ENCODE data around the gene PPIH. TPM values are rescaled to one million over a fixed set of nuclear protein-coding genes. Genes with fewer than 3 reads are reported as not detected.
A peak's percentile ranks its signal among the peaks of the same experiment; 100 is the strongest.

Gene PPIH
- total and polyA plus RNA-seq, 2 experiments from 2014 or later, result 66.5 to 122 TPM

DNA sequence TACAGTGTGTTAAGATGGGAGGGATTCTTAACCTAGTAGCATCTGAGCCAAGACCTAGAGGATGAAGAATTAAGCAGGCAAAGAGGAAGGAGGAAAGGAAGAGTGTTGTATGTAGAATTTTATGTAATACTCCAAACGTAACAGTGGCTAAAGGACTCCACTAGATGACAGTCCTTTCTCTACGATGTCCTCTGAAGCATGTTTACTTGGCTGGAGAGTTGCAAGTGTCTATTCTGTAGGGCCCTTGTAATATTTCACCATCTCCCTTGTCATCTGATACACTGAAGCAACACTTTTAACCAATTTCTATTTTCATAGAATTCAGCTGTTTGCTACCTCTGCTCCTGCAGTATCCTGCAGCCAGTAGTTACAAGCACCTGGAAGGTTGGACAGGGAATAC is 21.8 kb downstream of the PPIH start:
- Mint-ChIP-seq H3K27me3 (ENCODE audit: insufficient read depth, low read depth, poor library complexity) (peaks cover 12% of the 10 kb centered on the region), H3K36me3 (ENCODE audit: low read depth) (peaks cover 29% of the 10 kb centered on the region), H3K27ac (no peak overlapping the region), H3K9me3 (peaks cover 3% of the 10 kb centered on the region; the same call in 2 of the 3 replicates), H3K4me1 (peaks cover 16% of the 10 kb centered on the region), H3K4me3 (peak overlapping the region; percentile 94)
- no peaks in the 10 kb centered on the region for H3K9me2 ChIP-seq (ENCODE audit: insufficient read depth)
- no peak overlapping the region for H3K27ac ChIP-seq (ENCODE audit: low read depth)
- H3K4me2 ChIP-seq, result 0 out of 2 replicates have a peak overlapping the region, but pooled peaks have one; percentile 98
- TF ChIP-seq ZNF114 (CRISPR knock-in tag; IDR thresholded peaks at IDR 0.05), result no peak
- no peak for TF ChIP-seq ZNF331 (CRISPR knock-in tag; IDR thresholded peaks at IDR 0.05; ENCODE audit: low read depth)
- TF ChIP-seq ZNF462 (CRISPR knock-in tag; IDR thresholded peaks at IDR 0.05), result no peak
- TF ChIP-seq EZH2phosphoT487 (IDR thresholded peaks at IDR 0.05; ENCODE audit: unreplicated experiment), result no peak
- TF ChIP-seq JUNB (IDR thresholded peaks at IDR 0.05; ENCODE audit: unreplicated experiment), result no peak
- TF ChIP-seq CTCF (conservative IDR thresholded peaks at IDR 0.05; ENCODE audit: low read depth in 2 of 2), result no peak
- TF ChIP-seq, protein P1, sequence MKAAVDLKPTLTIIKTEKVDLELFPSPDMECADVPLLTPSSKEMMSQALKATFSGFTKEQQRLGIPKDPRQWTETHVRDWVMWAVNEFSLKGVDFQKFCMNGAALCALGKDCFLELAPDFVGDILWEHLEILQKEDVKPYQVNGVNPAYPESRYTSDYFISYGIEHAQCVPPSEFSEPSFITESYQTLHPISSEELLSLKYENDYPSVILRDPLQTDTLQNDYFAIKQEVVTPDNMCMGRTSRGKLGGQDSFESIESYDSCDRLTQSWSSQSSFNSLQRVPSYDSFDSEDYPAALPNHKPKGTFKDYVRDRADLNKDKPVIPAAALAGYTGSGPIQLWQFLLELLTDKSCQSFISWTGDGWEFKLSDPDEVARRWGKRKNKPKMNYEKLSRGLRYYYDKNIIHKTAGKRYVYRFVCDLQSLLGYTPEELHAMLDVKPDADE (IDR thresholded peaks at IDR 0.05), result no peak
- no peak for TF ChIP-seq EZH2 (IDR thresholded peaks at IDR 0.05; ENCODE audit: low read depth, unreplicated experiment)
- H3K79me2 ChIP-seq (replicated peaks; ENCODE audit: insufficient read depth), result peaks cover 38% of the 10 kb centered on the region
- H3K4me1 ChIP-seq (ENCODE audit: insufficient read depth), result peaks cover 12% of the 10 kb centered on the region
- DNase-seq (ENCODE audit: low spot score), result no peak
- H4K20me1 ChIP-seq (replicated peaks; ENCODE audit: insufficient read depth), result peaks cover 20% of the 10 kb centered on the region
- H3F3A ChIP-seq (replicated peaks; ENCODE audit: low read depth), result 0 out of 2 replicates have a peak, but pooled peaks cover 3% of the 10 kb centered on the region
- H3K36me3 ChIP-seq (ENCODE audit: insufficient read depth), result peaks cover 4% of the 10 kb centered on the region; the same call in 1 of the 2 replicates
- H2AFZ ChIP-seq, result no peak overlapping the region
- ATAC-seq, result no peak
- no peaks in the 10 kb centered on the region for H3K27me3 ChIP-seq (ENCODE audit: insufficient read depth)
- H3K4me3 ChIP-seq, result peak overlapping the region; percentile 85

Measured in GM23338 (cell line).